ENCODE results near the gene FAM25A. TPM values are rescaled to one million over a fixed set of nuclear protein-coding genes. Genes with fewer than 3 reads are reported as not detected.

Gene FAM25A
- not detected in 2 replicates for total RNA-seq

DNA sequence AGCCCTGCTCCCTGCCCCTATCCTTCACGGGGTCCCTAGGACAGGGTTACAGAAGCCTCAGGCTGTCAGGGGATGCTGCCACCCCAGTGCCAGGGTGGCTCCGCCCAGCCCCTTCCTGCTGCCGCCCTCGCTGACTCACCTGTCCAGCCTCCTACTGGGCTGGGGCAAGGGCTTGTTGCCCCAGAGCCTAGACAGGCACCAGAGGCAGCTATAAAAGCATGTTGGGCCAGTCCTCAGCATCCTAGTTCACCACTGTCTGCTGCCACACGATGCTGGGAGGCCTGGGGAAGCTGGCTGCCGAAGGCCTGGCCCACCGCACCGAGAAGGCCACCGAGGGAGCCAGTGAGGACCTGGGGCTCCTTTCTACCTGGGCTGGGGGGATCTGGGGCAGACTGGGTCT is at the start of gene FAM25A:
FAM25A (plus strand) TSS at position 239 of the 400 bp plus-strand sequence; CDS start at position 270, 31 bp downstream.

Other genes starting within 250 kb of the FAM25A start
- gene MMRN2, start 62.7 kb upstream of the FAM25A start, total RNA-seq, result 3.9 and 14.9 TPM in 2 replicates
- gene SNCG, start 61.7 kb upstream of the FAM25A start, total RNA-seq, result 7.2 and 7.5 TPM in 2 replicates
- gene ADIRF, start 51.8 kb upstream of the FAM25A start, total RNA-seq, result 36.3 and 73.0 TPM in 2 replicates
- gene GLUD1, start 74.5 kb downstream of the FAM25A start, total RNA-seq, result 280 and 331 TPM in 2 replicates
- gene SHLD2, start 74.9 kb downstream of the FAM25A start, total RNA-seq, result 24.4 and 36.5 TPM in 2 replicates
- 0.62 TPM in 1 of 2 replicates, not detected in the other for gene NUTM2A, start 205.2 kb downstream of the FAM25A start, total RNA-seq

All from uterine smooth muscle cell (primary cell).